BLaER1 treated with 17β-estradiol and CSF1 and Interleukin-3, amounts not matched to agents 10 nM and 100 nM (cell line): ENCODE results near the gene DEUP1.
A peak's percentile ranks its signal among the peaks of the same experiment; 100 is the strongest.
"Not testable (repeated sequence)": the region's sequence is repeated elsewhere in the genome, so short reads cannot be mapped to it uniquely, and the experiment has no call there.

Experiments used
- H3K27ac ChIP-seq, 11 experiments: shearing (Covaris generic); formaldehyde crosslinking; 2 replicates each; pipeline ENCODE4 v1.8.1; 2022
- H3K27me3 ChIP-seq, 11 experiments: shearing (Covaris generic); formaldehyde crosslinking; 2 replicates each; pipeline ENCODE4 v1.8.1; 2022
- H3K36me3 ChIP-seq, 11 experiments: shearing (Covaris generic); formaldehyde crosslinking; 2 replicates each; pipeline ENCODE4 v1.8.1; 2022
- H3K4me1 ChIP-seq, 10 experiments: shearing (Covaris generic); formaldehyde crosslinking; 2 replicates each; pipeline ENCODE4 v1.8.1; 2022
- H3K4me2 ChIP-seq, 11 experiments: shearing (Covaris generic); formaldehyde crosslinking; 2 replicates each; pipeline ENCODE4 v1.8.1; 2022
- H3K4me3 ChIP-seq, 10 experiments: shearing (Covaris generic); formaldehyde crosslinking; 2 replicates each; pipeline ENCODE4 v1.8.1; 2022
- H3K9ac ChIP-seq, 11 experiments: shearing (Covaris generic); formaldehyde crosslinking; 2 replicates each; pipeline ENCODE4 v1.8.1; 2022
- H3K9me3 ChIP-seq, 11 experiments: shearing (Covaris generic); formaldehyde crosslinking; replicated peaks in 1 of 11; 2 replicates each; pipeline ENCODE4 v1.8.1; 2022
- H4K20me1 ChIP-seq, 11 experiments: shearing (Covaris generic); formaldehyde crosslinking; 2 replicates each; pipeline ENCODE4 v1.8.1; 2022
- Cebpa-rat ChIP-seq, 11 experiments: shearing (Covaris generic); IDR thresholded peaks; 2 replicates each; pipeline ENCODE4 v1.8.1; 2022

The DEUP1 gene

DNA sequence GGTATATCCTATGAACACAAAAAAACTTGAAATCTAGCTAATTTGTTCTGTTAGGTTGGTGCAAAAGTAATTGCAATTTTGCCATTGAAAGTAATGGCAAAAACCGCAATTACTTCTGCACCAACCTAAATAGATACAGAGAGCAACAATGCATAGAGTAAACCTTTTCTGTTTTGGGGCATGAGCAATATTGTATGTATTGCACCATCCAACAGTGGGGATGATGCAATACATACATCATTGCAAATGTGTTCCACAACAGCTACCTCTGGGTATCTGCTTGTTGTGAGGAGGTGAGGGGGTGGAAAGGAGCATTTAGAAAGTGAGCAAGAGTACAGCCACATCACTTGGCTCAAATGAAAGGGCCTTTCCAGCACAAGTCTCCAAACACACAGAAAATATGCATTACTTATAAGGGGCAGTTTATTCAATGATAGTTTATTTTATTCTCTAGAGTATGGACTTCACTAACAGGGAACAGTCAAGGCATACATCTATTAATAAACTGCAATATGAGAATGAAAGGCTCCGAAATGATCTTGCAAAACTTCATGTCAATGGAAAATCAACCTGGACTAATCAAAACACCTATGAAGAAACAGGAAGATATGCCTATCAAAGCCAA lies 77.3 kb downstream of the DEUP1 start:
- Histone ChIP-seq H3K4me3 (no peak overlapping the region), H3K9ac (no peak overlapping the region)

DNA sequence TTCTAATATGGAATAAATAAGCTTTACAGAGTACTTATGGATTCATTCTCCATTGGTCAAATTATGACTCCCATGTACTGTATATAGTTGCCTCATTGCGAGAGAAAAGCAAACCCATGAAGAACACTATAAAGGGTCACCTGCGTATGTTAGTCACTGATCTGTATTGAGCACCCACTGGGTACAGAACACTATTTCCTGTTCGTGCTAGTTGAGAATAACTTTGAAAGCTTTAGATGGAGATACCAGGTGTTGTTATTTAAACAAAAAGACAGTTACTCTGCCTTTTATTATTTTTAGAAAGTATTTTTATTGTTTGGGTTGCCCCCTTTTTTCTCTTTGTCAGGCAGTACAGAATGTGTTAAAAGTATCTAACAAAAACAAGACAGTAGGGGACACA lies 79.9 kb downstream of the DEUP1 start:
- no peak for TF ChIP-seq Cebpa-rat (IDR thresholded peaks at IDR 0.05)
- H3K4me2 ChIP-seq = no peak overlapping the region
- no peaks in the 10 kb centered on the region for H3K27me3 ChIP-seq
- H3K27ac ChIP-seq = no peak overlapping the region
- no peaks in the 10 kb centered on the region for H3K9me3 ChIP-seq
- H3K4me3 ChIP-seq = no peak overlapping the region
- no peaks in the 10 kb centered on the region for H4K20me1 ChIP-seq
- no peaks in the 10 kb centered on the region for H3K4me1 ChIP-seq
- no peaks in the 10 kb centered on the region for H3K36me3 ChIP-seq
- no peak overlapping the region for H3K9ac ChIP-seq

More for the DNA sequence above, 77.3 kb downstream of the DEUP1 start:
- H3K27ac ChIP-seq = no peak overlapping the region
- peak in 2 of 11 experiments; percentile 59 to 76; a peak in 3 of 22 replicates for TF ChIP-seq Cebpa-rat (IDR thresholded peaks at IDR 0.05)
- no peaks in the 10 kb centered on the region for H3K36me3 ChIP-seq
- H3K27me3 ChIP-seq = no peaks in the 10 kb centered on the region
- no peaks in the 10 kb centered on the region for H4K20me1 ChIP-seq
- H3K4me2 ChIP-seq = no peak overlapping the region
- H3K4me1 ChIP-seq = no peaks in the 10 kb centered on the region
- H3K9me3 ChIP-seq = no peaks in the 10 kb centered on the region

DNA sequence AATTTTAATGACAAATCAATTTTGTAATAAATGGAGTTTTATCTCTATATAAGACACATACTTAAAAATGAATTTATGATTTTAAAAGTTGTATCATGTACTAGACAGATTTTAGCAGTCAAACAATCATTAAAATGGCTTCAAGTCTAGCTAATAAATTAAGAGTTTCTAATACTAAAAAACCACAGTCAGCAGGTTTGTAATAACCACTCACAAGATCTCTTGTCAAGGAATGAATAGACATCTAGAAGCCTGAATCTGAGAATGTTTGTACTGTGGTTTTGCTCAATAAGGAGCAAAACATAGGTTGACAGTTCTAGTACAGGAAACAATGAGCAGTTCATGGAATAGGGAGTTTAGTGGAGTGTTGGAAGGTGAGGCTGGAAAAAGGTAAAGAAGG lies 81.2 kb downstream of the DEUP1 start:
- H3K4me1 ChIP-seq = no peaks in the 10 kb centered on the region
- no peaks in the 10 kb centered on the region for H3K9me3 ChIP-seq
- H3K9ac ChIP-seq = no peak overlapping the region
- H3K27me3 ChIP-seq = no peaks in the 10 kb centered on the region
- no peaks in the 10 kb centered on the region for H4K20me1 ChIP-seq
- no peaks in the 10 kb centered on the region for H3K36me3 ChIP-seq
- no peak overlapping the region for H3K4me2 ChIP-seq
- no peak overlapping the region for H3K4me3 ChIP-seq
- no peak for TF ChIP-seq Cebpa-rat (IDR thresholded peaks at IDR 0.05)
- no peak overlapping the region for H3K27ac ChIP-seq

DNA sequence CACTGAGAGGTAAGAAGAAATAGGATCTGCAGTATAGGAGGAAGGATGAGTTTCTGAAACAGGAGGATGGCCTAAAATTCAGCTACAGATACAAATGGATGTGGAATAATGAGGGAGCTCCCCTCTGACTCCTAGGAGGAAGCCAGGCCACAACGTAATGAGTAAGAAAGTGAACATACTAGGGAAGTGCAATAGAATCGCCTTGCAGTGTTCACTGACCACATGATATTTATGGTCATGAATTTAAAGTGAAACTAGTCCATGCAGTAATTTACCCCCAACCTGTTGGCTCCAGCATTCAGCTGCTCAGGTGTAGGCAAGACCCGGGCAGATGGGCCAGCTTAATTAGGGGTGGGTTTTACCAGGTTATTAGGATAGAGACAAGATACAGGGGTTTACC lies 101.7 kb downstream of the DEUP1 start:
- Histone ChIP-seq H3K27ac (no peak overlapping the region), H3K4me2 (no peak overlapping the region), H3K27me3 (no peaks in the 10 kb centered on the region), H3K36me3 (no peaks in the 10 kb centered on the region), H3K9me3 (no peaks in the 10 kb centered on the region), H3K4me1 (no peaks in the 10 kb centered on the region), H3K9ac (no peak overlapping the region), H4K20me1 (no peaks in the 10 kb centered on the region), H3K4me3 (no peak overlapping the region)
- no peak for TF ChIP-seq Cebpa-rat (IDR thresholded peaks at IDR 0.05)

DNA sequence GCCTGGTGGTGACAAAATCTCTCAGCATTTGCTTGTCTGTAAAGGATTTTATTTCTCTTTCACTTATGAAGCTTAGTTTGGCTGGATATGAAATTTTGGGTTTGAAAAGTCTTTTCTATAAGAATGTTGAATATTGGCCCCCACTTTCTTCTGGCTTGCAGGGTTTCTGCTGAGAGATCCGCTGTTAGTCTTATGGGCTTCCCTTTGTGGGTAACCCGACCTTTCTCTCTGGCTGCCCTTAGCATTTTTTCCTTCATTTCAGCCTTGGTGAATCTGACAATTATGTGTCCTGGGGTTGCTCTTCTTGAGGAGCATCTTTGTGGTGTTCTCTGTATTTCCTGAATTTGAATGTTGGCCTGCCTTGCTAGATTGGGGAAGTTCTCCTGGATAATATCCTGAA lies 112.7 kb downstream of the DEUP1 start:
- H3K27me3 ChIP-seq, H3K36me3 ChIP-seq, H4K20me1 ChIP-seq, H3K4me2 ChIP-seq, H3K9ac ChIP-seq, H3K4me1 ChIP-seq, H3K4me3 ChIP-seq, H3K9me3 ChIP-seq, H3K27ac ChIP-seq: not testable (repeated sequence)

DNA sequence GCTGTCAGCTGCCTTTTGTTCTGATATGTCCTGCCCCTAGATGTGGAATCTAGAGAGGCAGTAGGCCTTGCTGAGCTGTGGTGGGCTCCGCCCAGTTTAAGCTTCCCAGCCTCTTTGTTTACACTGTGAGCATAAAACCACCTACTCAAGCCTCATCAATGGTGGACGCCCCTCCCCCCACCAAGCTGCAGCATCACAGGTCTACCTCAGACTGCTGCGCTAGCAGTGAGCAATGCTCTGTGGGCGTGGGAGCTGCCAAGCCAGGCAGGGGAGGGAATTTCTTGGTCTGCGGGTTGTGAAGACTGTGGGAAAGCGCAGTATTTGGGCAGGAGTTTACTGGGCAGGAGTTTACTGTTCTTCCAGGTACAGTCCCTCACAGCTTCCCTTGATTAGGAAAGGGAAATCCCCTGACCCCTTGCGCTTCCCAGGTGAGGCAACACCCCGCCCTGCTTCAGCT lies 114.1 kb downstream of the DEUP1 start:
- peaks cover 0 to 7% (median 0%) of the 10 kb centered on the region in 11 experiments; a peak in 2 of 22 replicates for H3K9me3 ChIP-seq
- no peaks in the 10 kb centered on the region for H3K27me3 ChIP-seq
- H3K9ac ChIP-seq = no peak overlapping the region
- no peak overlapping the region for H3K27ac ChIP-seq
- no peak for TF ChIP-seq Cebpa-rat (IDR thresholded peaks at IDR 0.05)
- H3K36me3 ChIP-seq = no peaks in the 10 kb centered on the region
- no peak overlapping the region for H3K4me3 ChIP-seq
- no peak overlapping the region for H3K4me2 ChIP-seq
- H4K20me1 ChIP-seq = no peaks in the 10 kb centered on the region
- no peaks in the 10 kb centered on the region for H3K4me1 ChIP-seq

DNA sequence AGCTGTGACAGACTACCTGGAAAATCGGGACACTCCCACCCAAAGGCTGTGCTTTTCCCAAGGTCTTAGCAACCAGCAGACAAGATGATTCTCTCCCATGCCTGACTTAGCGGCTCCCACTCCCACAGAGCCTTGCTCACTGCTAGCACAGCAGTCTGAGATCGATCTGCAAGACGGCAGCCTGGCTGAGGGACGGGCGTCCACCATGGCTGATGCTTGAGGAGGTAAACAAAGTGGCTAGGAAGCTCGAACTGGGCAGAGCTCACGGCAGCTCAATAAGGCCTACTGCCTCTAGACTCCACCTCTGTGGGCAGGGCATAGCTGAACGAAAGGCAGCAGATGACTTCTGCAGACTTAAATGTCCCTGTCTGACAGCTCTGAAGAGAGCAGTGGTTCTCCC lies 127.7 kb downstream of the DEUP1 start:
- H3K36me3 ChIP-seq = no peaks in the 10 kb centered on the region

DNA sequence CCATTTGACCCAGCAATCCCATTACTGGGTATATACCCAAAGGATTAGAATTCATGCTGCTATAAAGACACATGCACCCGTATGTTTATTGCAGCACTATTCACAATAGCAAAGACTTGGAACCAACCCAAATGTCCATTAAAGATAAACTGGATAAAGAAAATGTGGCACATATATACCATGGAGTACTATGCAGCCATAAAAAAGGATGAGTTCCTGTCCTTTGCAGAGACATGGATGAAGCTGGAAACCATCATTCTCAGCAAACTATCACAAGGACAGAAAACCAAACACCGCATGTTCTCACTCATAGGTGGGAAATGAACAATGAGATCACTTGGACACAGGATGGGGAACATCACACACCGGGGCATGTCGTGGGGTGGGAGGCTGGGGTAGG lies 133.1 kb downstream of the DEUP1 start:
- H3K27ac ChIP-seq = not testable (repeated sequence)

More for the DNA sequence above, 127.7 kb downstream of the DEUP1 start:
- Histone ChIP-seq H3K4me1 (no peaks in the 10 kb centered on the region), H3K4me2 (no peak overlapping the region), H4K20me1 (no peaks in the 10 kb centered on the region), H3K4me3 (no peak overlapping the region), H3K27me3 (no peaks in the 10 kb centered on the region), H3K9me3 (peaks cover 0 to 6% (median 0%) of the 10 kb centered on the region in 11 experiments; a peak in 1 of 22 replicates), H3K9ac (no peak overlapping the region), H3K27ac (no peak overlapping the region)
- no peak for TF ChIP-seq Cebpa-rat (IDR thresholded peaks at IDR 0.05)

DNA sequence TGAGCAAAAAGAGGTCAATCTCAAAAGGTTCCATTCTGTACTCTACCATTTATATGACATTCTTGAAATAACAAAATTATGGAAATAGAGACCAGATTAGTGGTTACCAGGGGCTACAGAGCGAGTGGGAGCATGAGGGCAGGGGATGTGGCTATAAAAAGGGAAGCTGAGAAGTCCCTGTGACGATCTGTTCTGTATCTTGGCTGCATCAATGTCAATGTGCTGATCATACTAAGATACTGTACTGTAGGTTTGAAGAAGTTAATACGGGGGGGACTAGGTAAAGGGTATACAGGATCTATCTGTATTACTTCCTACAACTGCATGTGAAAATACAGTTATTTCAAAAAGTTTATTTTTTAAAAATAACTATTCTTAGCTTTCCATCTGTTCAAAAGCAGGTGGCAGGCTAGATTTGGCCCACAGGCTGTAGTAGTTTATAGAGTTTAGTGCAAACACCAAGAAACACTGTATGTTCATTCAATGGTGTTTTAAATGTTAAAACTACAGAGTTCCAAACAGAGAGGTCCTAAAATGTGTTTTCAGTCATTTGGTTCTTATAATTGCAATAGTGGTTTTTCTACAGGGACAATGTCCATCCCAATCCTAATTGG lies 134.5 kb downstream of the DEUP1 start:
- TF ChIP-seq Cebpa-rat (IDR thresholded peaks at IDR 0.05) = no peak
- peaks cover 0 to 7% (median 0%) of the 10 kb centered on the region in 11 experiments; a peak in 1 of 22 replicates for H3K9me3 ChIP-seq

More for the DNA sequence above, 133.1 kb downstream of the DEUP1 start:
- not testable (repeated sequence) for H3K9me3 ChIP-seq, H3K36me3 ChIP-seq, H3K27me3 ChIP-seq, H3K4me3 ChIP-seq, H3K4me2 ChIP-seq, H3K4me1 ChIP-seq, H4K20me1 ChIP-seq, H3K9ac ChIP-seq

DNA sequence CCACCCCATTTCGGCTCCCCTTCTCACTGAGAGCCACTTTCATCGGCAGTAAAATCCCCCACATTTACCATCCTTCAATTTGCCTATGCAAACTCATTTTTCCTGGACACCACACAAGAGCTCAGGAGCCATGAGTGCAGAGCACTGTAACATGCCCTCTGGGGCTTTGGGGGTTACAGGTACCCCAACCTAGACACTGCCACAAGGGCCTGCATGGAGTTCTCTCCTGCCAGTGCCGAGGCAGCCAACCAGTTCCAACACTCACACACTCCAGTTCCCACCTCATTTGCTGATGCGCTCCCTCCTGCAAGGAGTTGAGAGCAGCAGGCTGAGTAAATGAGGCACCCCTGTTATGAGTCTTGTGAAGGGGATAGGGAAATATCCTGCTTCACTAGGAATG lies 136.5 kb downstream of the DEUP1 start:
- no peak overlapping the region for H3K4me3 ChIP-seq
- no peaks in the 10 kb centered on the region for H3K36me3 ChIP-seq
- H3K27ac ChIP-seq = no peak overlapping the region
- H3K27me3 ChIP-seq = no peaks in the 10 kb centered on the region
- H3K4me1 ChIP-seq = no peaks in the 10 kb centered on the region
- H3K4me2 ChIP-seq = no peak overlapping the region
- no peak for TF ChIP-seq Cebpa-rat (IDR thresholded peaks at IDR 0.05)
- peaks cover 0 to 7% (median 0%) of the 10 kb centered on the region in 11 experiments; a peak in 1 of 22 replicates for H3K9me3 ChIP-seq
- no peaks in the 10 kb centered on the region for H4K20me1 ChIP-seq
- no peak overlapping the region for H3K9ac ChIP-seq

More for the DNA sequence above, 134.5 kb downstream of the DEUP1 start:
- Histone ChIP-seq H3K27ac (no peak overlapping the region), H3K27me3 (no peaks in the 10 kb centered on the region), H3K9ac (no peak overlapping the region), H3K4me1 (no peaks in the 10 kb centered on the region), H4K20me1 (no peaks in the 10 kb centered on the region), H3K4me2 (no peak overlapping the region), H3K36me3 (no peaks in the 10 kb centered on the region), H3K4me3 (no peak overlapping the region)
